Activated naive CD4-positive, alpha-beta T cell (primary cell): ENCODE results near the gene TATDN2.
"Not testable (repeated sequence)": the region's sequence is repeated elsewhere in the genome, so short reads cannot be mapped to it uniquely, and the experiment has no call there.

Source experiments
- DNase-seq, 4 experiments: peaks; one replicate each; lab custom pipeline; 2025; lab: John Stamatoyannopoulos, UW

Gene TATDN2

DNA sequence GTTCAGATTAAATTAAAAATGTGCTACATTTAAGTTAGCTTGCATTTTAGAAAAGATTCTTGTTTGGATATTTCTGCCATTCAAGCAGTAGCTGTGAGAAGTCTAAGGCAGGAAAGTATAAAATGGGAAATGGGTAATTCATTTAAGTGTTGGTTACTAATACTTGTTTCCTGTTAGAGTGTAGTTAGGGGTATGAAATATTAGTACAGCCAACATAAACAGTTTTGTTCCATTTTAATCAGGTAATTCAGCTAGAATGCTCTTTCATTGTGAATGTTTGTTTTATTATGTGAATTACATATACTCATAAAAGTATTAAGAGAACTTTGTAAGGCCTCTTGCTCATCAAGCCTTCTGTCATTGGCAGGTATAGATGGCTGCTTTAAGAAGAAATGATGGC, 19.9 kb downstream of the TATDN2 start:
- no peak for DNase-seq

DNA sequence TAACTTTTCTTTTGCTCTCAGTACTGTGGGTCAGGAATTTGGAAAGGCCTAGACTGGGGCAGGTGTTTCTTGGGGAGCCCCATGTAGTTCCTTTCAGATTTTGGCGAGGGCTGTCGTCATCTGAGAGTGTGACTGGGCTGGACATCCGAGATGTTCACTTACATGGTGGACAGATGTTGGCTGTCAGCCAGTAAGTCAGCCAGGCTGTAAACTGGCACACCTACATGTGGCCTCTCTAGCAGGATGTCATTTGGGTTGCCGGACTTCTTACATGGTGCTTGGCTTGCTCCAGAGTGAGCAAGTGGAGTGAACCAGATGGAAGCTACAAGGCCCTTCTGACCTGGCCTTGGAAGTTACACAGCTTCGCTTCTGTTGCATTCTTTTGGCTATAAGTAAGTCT, 20.7 kb downstream of the TATDN2 start:
- no peak for DNase-seq

DNA sequence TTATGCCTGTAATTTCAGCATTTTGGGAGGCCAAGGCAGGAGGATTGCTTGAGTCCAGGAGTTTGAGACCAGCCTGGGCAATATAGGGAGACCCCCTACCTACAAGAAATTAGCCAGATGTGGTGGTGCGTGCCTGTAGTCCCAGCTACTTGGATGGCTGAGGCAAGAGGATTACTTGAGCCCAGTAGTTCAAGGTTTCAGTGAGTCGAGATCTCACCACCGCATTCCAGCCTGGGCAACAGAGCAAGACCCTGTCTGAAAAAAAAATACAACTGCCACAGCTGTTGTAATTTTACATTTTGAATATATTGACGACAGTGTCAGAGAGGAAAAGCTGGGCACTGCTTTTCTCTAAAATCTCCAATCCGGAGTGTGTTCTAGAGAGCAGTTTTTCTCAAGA, 21.2 kb downstream of the TATDN2 start:
- DNase-seq, result no peak

DNA sequence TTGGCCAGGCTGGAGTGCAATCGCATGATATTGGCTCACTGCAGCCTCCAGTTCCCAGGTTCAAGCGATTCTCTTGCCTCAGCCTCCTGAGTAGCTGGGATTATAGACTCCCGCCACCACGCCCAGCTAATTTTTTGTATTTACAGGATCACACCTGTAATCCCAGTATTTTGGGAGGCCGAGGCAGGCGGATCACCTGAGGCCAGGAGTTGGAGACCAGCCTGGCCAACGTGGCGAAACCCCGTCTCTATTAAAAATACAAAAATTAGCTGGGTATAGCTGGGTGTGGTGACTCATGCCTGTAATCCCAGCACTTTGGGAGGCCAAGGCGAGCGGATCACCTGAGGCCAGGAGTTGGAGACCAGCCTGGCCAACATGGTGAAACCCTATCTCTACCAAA, 24.2 kb downstream of the TATDN2 start:
- DNase-seq, result not testable (repeated sequence)

- no peak for DNase-seq
Measured at GRCh38 chr3:10272977-10273376, 24.7 kb downstream of the TATDN2 start.

- no peak for DNase-seq
Measured at GRCh38 chr3:10273702-10274305, 25.5 kb downstream of the TATDN2 start.

DNA sequence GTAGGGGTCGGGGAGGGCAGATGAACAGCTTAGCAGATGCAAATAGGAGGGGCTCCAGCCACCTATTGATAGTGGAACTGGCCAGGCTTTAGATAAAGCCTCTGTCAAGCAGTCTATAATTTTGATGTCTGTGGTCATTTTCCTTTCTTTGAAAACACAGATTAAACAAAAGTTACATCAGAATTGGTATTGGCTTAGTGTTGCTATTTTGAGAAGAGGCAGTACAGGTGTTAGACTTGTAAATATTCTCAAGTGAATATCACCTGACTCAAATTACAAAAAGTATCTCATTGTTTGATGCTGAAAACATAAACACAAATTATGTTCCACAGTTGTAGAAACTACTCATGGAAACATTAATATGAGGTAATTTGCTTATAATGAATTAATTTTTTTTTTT, 26.3 kb downstream of the TATDN2 start:
- DNase-seq, result no peak

DNA sequence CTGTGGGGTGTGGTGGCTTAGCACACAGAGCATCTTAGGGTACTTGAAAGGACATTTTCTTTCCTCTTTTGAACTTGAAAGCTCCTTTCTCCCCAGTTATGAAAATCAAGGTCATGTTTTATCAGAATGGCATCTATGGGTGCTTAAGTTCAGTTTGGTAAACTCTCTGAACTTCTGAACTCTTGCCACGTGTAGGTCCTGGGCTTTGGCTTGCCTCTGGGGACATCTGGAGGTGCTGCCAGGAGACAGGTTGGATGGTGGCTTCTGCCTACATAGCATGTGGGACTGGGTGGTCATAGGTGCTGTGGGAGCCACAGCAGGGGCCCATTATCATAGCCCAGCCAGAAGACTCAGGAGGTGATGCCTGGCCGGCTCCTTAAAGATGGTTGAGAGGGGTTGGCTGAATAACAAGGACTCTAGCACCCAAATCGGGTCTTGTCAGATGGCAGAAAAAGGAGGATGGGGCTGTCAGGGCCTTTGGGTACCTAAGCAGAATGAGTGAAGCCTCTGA, 28.9 kb downstream of the TATDN2 start:
- DNase-seq, result no peak

DNA sequence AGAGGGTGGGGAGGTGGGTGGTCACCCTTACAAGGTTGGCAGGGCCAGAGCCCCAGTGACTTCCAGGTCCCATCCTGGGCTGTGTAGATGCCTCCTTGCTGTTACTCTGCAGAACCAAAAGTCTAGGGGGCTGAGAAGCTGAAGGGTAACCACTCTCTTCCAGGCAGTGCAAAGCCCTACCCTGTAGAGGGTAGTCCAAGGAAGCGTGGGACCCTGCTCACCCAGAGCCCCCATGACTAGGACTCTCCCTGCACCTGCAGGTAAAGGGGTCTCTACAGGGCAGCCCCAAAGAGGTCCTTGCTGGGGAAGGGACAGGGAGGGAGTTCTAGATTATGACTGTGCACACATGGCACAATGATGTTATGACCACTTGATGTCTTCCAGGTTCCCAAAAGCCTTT, 30.2 kb downstream of the TATDN2 start:
- no peak for DNase-seq

DNA sequence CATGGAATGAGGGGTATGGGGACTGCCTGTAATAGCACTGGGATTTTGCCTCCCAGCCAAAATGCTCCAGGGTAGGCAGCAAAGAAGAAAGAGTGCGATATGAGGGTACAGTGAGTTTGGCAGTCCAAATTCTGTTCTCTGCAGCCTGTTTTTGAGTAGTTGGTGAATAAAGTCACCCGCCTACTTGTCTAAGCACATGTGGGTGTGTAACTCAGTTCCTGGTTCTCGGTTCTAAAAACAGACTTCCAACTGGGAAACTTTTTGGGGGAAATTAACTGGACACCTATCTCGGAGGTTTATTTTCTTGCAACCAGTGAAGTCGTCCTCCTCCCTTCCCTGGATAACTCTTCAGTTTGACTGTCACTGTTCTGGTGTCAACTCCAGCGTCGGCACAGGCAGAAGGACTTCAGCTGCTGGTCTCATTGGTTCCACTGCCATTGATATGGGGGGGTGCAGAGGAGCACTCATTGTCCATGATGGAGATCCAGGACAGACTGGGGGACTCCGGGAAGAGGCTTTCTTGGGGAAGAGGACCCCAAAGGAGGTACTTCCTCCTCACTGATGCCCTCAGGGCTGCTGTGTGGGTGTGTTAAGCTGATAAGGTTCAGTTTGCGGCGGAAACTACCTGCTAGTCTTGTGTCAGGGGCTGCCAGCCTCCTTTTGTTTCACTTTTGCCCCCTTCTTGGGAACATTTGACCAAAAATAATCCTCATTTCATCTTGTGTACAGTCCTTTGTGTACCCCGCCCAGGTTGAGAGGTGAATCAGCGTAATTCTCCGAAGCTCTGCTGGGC, 31.3 kb downstream of the TATDN2 start:
- no peak for DNase-seq

DNA sequence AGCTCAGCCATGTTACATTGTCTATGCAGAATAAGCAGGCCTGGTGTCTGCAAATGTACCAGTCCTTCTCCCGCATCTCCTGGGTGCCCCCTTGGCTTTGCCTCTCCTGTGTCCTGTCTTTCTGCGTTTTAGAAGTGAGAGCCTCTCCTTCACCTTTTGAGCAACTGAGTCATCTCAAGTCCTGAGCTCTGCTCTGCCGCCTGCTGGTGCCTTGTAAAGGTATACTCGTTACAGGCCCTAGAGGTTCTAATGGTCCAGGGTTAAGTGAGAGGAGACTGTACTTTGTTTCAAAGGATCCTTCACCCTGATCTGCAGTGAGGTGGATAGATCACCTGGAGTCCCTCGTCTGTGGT, 31.9 kb downstream of the TATDN2 start:
- DNase-seq, result no peak

- no peak for DNase-seq
Measured at GRCh38 chr3:10280571-10280970, 32.3 kb downstream of the TATDN2 start.

DNA sequence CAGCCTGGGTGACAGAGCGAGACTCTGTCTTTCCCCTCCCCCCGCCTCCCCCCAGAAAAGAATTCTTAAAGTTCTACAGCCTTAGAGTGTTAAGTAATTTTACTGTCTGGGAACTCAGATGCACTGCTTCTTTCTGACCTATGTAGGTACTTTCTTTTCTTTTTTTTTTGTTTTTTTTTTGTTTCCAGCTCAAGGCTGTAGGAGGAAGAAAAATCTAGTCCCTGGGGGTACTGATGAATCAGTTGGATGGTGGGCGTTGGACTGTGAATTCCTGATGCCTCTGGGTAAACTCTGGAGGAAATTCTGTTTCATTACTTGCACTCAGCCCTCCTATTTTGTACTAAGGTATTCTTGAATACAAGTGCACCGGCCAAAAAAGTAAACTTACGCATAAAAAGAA, 33.7 kb downstream of the TATDN2 start:
- no peak for DNase-seq

GRCh38 chr3:10283638-10284037, 35.4 kb downstream of the TATDN2 start:
- no peak for DNase-seq

- DNase-seq, result no peak
Measured at GRCh38 chr3:10284496-10284895, 36.2 kb downstream of the TATDN2 start.

DNA sequence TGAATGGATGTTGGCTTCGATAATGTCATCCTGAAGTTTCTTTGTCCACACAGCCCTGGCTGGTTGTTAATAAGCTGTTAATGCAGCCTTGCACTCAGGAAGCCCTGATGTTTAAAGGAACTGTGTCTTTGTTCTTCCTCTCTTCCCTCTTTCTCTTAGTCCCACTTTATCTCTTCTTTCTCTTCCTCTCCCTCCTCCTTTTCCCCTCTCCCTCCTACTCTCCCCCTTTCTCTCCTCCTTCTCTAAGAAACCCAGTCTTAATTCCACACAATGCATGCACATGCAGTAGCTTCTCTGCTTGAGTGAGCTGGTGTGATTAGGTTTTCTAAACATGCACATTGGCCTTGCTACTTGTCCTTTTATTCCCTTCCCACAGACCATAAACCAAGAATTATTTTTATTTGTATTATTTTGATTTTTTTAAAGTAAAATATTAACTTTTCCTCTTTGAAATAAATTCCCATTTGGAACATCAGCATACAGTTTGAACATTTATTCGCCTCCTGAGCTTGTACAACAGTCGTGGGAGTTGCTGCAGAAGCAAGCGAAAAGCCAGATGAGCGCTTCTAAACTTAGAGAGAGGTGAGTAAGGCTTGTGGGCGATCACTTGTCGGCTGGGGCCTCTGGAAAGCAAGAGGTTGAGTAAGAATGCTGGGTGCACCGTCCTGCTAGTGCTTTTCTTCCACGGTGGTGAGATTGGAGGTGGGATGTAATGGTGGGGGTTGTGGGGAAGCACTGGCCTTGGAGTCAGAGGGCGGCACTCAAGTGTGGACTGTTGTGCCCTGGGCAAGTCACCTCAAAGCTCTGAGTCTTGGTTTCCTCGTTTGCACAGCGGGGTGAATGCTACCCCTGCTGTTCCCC, 37.2 kb downstream of the TATDN2 start:
- DNase-seq, result no peak

DNA sequence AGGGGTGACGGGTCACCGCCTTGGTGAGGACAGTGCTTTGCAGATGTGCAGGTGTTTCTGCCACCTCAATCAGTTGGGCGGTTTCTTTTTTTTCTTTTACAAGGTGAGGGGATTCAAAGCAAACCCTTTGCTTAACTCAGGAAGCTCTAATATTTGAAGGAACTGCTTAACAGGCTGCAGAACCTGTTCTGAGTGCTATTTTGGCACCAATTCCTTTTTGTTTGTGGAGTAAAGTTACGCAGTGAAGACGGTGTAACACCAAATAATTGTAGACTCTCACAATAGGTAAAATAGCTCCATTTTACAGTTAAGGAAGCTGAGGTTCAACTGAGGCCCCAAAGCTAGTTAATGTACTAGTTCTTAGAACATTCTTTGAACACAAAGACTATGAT, 37.9 kb downstream of the TATDN2 start:
- DNase-seq, result no peak

- DNase-seq, result no peak
Measured at GRCh38 chr3:10286596-10287295, 38.5 kb downstream of the TATDN2 start.

DNA sequence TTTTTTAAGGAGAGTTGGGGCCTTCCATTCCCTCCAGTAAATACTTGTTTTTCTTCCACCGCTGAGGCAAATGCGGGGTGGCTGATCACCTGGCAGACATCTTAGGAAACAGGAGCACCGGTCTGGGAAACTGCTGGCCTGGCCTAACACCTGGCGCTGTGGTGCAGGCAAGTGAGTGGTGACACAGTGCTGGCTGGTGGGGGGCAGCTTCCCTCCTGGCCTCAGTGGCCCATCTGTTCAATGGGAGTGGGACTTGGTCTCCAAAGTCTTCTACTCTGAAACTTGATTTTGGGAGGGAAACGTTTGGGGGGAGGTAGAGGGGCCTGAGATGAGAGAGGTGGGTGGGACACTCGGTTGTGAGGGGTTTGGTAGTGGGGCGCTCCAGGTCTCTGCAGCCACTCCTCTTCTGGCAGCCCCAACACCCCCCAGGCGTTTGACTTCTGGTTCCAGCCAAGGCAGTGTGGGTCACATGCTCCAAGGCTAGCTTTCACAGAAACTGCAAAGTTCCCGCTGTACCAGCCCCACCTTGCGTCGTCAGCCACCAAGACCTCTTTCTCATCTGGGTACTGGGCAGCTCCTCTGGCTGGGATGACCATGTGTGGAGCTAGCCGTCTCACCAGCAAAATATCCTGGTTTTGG, 39.8 kb downstream of the TATDN2 start:
- no peak for DNase-seq

GRCh38 chr3:10288575-10288960, 40.3 kb downstream of the TATDN2 start:
- DNase-seq, result no peak

DNA sequence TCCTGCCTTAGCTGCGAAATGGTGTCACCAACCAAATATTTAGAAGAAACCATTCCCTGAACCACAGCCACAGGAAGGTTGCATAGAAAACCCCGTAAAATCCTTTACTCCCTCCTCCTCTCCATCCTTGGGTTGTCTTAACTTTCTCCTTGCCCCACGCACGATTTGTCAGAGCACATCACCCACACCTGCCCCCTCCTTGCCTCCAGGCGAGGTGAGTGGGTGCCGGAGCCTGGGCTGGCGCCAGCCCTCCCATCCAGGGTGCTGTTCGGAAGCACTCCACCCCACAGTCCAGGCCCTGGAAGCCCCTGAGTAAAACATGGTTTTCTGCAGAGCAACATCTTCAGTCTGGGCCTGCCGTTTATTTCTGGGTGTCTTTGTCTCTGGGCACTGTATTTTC, 40.8 kb downstream of the TATDN2 start:
- DNase-seq, result no peak
